Activated CD4-positive, alpha-beta T cell treated with anti-CD3 and anti-CD28 coated beads, Interleukin-10, Interleukin-2, amounts not matched to agents 100 ng/mL and 50 ng/mL, durations not matched to agents 16 hours and 8 hours (primary cell): Measurements from ENCODE around the gene MATN4.

Experiments
- DNase-seq: peaks from one replicate; pipeline ENCODE4 v3.0.0-alpha.2; 2020

Gene MATN4

DNA sequence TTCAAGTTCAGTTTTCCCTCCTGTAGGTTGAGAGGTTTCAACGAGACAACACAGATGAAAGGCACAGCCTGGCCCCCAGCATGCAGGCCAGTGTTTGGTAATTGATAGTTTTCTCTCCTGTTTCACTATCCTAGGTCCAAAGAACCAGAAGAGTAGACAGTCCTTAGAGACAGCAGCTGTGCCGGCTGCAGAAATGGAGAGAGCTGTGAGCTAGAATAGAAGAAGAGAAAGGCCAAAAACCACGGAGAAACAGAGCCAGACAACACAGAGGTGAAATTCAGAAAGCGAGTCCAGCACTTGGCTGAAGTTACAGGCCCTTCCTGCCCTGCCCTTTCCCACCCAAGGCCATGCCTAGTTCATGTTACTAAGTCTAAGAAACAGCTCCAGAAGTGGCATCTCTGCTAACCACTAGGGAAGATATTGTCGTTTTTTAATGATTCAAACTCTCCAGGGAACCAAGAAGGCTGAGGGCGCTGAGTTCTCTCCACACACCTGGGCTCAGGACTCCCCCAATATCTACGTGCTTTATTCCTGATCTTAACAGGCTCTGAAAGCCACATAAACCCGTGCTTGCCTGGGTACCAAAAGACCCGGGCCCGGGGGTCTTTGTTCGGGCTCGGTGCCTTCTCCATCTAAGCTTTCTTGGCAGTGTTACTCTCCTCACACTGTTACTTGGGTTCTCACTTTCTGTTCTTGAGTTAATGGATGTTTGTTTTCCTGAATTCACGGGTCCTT is 18.0 kb downstream of the MATN4 start:
- no peak for DNase-seq

- no peak for DNase-seq
These were observed 19.2 kb downstream of the MATN4 start for GRCh38 chr20:45288860-45289259.

DNA sequence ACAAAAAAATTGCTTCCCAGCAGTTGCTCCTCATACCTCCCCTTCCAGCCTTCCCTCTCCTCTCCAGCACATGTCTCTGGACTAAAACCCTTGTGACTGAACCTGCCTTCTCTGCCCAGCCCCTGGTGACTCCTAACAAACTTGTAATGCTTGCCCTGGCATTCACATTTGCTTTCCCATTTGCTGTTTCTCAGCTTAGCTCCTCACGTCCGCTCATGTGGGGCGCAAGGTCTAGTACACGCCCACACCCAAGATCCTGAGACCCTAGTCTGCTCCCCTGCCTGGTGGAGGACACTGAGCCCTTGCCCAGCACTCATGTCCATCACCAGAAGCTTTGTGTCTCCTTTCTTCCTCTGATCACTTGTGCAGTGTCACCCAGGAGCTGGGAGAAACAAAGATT is 19.7 kb downstream of the MATN4 start:
- DNase-seq, result no peak

GRCh38 chr20:45283551-45284057 is 24.5 kb downstream of the MATN4 start:
- DNase-seq, result no peak

GRCh38 chr20:45282700-45283550 is 25.2 kb downstream of the MATN4 start:
- no peak for DNase-seq

DNA sequence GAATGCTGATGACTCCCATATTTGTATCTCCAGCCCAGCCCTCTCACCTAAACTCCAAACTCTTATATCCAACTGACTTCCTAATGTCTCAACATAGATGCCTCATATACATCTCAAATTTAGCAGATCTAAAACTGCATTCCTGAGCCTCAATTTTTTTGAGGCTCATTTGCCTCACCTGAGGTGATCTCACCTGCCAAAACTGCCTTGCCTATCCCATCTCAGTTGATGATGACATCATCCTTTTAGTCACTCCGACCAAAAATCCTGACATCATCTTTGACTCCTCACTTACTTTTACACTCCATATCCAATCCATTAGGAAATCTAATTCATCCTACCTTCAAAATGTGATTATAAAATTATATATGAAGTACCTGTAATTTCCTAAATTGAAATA is 28.1 kb downstream of the MATN4 start:
- DNase-seq, result no peak

- no peak for DNase-seq
These were observed 32.8 kb downstream of the MATN4 start for GRCh38 chr20:45275338-45275737.

- DNase-seq, result no peak
These were observed 38.3 kb downstream of the MATN4 start for GRCh38 chr20:45269754-45270270.

- DNase-seq, result no peak
These were observed 39.0 kb downstream of the MATN4 start for GRCh38 chr20:45269056-45269455.

DNA sequence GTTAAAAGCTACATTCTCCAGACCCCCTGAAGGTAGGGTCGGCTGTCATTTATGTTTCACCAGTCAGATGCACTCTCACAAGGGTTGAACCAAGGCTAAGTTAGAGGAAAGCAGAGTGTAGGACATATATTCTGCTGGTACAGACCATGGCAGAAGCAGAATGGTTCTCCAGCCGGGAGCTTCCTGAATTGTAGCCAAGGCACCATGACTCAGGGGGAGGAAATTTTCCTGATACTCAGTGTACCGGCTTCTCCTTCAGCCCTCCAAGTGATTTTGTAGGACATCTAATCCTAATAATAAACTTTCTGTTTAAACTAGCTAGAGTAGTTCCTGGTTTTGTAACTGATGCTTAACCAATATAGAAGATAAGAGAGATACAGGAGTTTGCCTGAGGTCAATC is 39.6 kb downstream of the MATN4 start:
- no peak for DNase-seq

DNA sequence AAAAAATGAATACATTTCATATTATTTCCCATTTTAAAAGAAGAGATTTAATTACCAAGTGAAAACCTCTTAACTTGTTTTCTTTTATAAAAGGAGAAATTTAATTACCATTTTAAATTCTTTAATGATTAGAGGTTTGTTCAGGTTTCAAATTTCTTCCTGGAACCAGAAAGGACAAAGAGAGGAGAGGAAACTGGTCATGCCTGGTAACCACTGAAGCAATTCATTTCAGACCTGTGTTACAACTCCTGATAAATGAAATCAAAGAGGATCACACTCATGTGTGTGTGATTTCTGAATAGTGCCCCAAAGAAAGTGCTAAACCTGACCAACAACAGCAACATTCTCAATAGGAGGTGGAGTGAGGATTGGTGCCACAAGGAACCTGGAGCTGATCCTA is 41.1 kb downstream of the MATN4 start:
- no peak for DNase-seq

DNA sequence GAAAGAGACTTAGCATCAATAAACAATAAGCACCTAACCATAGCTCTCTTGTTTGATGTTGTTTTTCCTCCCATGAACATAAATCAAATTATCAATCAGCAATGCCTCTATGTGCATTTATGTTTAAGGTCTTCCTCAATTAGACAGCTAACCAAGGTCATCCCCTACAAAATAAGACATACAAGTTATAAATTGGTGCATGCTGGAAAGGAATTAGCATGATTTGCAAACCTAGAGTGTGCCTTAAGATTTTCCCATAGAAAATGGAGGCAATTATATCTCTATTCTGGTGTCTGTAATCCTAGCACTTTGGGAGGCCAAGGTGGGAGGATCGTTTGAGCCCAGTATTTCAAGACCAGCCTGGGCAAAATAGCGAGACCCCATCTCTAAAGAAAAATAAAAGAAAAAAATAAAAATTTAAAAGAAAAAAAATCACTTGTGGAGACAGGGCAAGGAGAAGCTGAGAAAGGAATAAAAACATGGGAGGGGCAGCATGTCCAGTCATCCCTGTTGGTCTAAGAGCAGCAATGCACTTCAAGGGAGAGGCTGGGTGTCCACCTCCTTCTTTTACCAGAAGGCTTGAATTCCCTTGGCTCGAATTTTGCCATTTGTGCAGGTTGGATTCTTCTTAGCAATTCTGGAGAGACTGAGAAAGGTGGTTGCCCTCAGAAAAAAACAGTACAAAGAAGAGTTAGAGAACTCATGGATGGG is 44.4 kb downstream of the MATN4 start:
- DNase-seq, result no peak

- DNase-seq, result no peak
These were observed 49.4 kb downstream of the MATN4 start for GRCh38 chr20:45258664-45259063.

DNA sequence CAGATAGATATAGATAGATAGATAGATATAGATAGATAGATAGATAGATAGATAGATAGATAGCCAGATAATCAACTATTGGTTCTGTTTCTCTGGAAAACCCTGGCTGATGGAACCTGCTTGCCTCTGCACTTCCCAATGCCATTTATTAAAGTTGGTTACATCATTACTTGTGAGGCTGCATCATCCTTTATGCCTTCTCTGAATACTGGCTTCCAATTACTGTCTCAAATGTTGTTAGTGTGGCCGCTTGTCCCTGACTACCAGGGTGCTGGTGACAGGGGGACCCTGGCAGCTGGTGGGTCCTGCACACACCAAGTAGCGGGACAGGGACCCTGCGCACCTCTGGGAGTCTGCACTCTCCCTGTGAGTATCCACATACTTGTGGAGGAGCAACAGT is 49.8 kb downstream of the MATN4 start:
- no peak for DNase-seq

DNA sequence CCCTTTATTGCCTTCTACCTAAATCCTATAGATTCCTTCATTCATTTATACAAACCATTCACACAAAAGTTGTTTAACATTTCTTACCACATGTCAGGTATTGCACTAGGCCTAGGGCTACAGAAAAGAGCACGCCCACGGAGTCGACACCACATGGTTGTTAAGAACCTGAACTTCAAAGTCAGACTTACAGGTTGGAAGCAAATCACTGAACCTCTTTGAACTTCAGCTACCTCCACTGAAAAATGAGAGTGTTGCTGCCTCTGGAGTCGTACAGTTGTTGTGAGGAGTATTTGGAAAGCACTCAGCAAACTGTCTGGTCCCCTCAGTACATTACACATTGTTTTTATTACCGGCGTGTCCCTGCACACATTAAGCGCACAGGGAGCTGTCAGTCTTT is 50.4 kb downstream of the MATN4 start:
- DNase-seq, result no peak

DNA sequence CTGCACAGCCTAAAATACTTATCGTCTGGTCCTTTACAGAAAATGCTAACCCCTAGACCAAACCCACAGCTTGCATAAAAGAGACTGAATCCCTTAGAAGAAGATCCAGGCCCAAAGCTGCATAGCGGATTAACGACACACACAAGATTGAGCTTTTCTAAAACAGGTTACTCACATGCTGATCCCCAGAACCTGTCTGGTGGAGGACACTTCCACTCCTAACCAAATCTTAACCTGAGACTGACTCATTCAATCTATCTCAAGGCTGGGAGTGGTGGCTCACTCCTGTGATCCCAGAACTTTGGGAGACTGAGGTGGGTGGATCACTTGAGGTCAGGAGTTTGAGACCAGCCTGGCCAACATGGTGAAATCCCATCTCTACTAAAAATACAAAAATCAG is 50.9 kb downstream of the MATN4 start:
- DNase-seq, result no peak

DNA sequence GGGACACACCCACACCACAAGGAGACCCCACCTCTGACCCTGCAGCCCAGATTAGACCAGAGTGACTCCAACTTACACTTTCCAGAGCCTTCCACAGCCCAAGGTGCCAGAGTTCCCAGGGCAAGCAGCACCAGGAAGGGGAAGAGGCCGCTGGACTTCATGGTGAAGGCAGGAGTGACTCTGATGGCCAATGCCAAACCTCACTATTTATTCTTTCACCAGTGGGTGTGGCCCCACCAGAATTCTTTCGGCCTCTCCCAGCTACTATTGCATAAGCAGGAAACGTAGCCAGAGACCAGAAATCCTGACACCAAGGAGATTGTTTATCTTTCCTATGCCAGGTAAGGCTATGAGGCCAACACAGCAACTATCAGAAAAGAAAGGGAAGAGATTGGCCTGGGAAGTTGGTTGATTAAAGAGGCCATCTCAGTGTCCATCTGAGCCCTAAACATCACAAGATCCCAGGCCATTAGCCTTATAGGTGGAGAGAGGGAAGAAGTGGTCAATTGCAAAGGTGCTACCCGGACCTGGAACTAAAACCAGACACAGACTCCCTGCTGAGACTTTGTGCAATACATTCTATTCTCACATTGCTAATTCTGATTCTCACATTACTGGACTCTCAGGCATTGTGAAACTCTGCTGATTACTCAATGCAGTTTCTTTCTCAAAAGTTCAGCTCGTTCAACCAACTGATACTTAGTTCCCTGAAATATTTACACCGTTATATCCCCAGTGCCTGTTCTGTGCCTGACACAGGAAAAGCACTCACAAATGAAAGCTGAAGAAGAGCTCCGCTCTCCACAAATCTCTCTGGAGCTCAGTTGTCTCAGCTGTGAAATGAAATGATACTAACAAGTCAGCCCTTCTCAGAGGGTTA is 53.5 kb downstream of the MATN4 start, which contains the start of gene SLPI:
TSS of gene SLPI (minus strand) at position 182 of the 880 bp plus-strand sequence. CDS start at position 161, 21 bp downstream.
- peak; percentile 61 for DNase-seq

DNA sequence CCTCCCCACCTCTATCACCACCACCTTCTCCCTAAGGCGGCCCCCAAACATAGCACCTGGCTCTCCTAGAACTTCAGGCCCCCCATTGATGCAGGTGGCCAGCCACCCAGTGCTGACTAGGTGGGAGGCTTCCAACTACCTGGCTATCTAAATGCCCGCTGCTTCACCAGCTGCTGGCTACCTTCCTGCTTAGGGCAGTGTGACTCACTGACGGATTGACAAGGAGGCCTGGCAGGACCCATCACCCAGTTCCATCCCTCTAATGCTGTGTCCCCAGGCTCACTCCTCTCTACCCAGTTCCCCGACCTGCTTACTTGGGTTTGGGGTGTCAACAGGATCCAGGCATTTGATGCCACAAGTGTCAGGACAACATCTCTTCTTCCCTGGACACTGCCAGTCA is 54.8 kb downstream of the MATN4 start:
- no peak for DNase-seq

DNA sequence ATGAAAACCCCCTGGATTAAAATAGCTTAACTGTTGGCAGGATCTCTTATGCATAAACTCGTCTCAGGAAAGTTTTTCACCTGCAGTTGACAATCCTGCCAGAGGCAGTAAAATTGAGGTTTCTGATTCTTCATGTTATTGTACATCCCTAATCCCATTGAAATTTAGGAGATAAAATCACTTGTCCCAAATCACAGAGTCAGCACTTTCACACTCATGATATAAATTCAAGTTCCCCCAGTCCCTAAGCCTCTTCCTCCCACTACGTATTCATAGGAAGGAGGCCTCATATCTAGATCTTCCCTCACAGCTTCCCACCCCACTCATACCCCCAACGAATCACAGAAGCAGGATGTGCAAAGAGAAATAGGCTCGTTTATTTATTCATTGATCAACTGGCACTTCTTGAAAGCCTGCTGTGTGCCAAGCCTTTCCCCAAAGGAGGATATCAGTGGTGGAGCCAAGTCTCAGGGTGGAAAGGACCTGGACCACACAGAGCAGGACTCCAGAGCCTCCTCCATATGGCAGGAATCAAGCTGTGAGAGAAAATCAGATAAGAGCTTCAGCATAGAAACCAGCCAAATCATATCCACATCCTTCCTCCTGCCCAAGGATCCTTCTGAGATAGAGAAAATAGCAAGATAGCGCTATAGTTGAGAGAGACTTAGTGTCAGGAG is 56.1 kb downstream of the MATN4 start:
- DNase-seq, result no peak

GRCh38 chr20:45248609-45249008 is 59.5 kb downstream of the MATN4 start:
- DNase-seq, result no peak

- no peak for DNase-seq
These were observed 60.2 kb downstream of the MATN4 start for GRCh38 chr20:45247865-45248264.

- DNase-seq, result no peak
These were observed 62.0 kb downstream of the MATN4 start for GRCh38 chr20:45246109-45246508.
